ENCODE measurements around the gene CA9. TPM values are rescaled to one million over a fixed set of nuclear protein-coding genes. Genes with fewer than 3 reads are reported as not detected.
A peak's percentile ranks its signal among the peaks of the same experiment; 100 is the strongest.

CA9 gene
- total RNA-seq, 4 donors from 2014 or later, result 0.14 TPM; not detected in 3

DNA sequence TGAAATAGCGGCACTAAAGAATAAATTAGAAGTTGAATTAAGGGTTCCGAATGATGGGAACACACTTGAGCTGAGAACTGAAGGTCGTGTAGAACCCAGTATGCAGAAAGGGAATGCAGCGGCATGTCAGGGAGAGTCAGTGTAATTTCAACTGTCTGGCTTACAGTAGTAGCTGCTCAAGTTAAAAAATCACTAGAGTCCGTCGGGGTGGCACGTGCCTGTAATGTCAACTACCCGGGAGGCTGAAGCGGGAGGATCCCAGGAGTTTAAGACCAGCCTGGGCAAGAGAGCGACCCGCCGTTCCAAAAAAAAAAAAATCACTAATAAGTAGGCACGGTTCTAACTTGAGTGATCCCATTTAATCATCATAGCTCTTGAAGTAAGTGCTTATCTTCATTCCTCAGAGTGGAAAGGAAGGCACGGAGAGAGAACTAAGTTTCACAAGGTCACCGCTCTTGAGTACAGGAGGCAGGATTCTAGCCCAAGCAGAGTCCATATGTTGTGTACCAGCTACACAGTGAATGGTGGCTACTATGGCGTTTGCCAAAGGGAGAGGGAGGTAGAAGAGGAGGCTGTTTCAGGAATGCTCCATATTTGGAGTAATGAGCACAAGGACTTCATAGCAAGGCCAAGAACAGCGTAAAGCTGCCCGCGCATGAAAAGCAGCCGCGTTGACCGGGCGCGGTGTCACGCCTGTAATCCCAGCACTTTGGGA, 16.7 kb upstream of the CA9 start:
- TF ChIP-seq, protein P1, sequence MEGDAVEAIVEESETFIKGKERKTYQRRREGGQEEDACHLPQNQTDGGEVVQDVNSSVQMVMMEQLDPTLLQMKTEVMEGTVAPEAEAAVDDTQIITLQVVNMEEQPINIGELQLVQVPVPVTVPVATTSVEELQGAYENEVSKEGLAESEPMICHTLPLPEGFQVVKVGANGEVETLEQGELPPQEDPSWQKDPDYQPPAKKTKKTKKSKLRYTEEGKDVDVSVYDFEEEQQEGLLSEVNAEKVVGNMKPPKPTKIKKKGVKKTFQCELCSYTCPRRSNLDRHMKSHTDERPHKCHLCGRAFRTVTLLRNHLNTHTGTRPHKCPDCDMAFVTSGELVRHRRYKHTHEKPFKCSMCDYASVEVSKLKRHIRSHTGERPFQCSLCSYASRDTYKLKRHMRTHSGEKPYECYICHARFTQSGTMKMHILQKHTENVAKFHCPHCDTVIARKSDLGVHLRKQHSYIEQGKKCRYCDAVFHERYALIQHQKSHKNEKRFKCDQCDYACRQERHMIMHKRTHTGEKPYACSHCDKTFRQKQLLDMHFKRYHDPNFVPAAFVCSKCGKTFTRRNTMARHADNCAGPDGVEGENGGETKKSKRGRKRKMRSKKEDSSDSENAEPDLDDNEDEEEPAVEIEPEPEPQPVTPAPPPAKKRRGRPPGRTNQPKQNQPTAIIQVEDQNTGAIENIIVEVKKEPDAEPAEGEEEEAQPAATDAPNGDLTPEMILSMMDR (IDR thresholded peaks at IDR 0.05), result no peak
- TF ChIP-seq POLR2A (IDR thresholded peaks at IDR 0.05), result no peak
- peak overlapping the region; percentile 96 to 99 for H3K27ac ChIP-seq
- peak overlapping the region; percentile 31 to 100 for H3K4me3 ChIP-seq
- intact Hi-C loops (cut with DNase I; ENCODE audit: low total_unique reads), result loop anchor here (5.0 kb wide), 1 partner anchor 75 kb away; the partner anchor contains the start of genes CREB3 and TLN1
- H3K27me3 ChIP-seq, result no peaks in the 10 kb centered on the region
- H3K4me1 ChIP-seq, result peaks cover 0 to 6% of the 10 kb centered on the region in 2 donors
- no peaks in the 10 kb centered on the region for H3K9me3 ChIP-seq
- H3K36me3 ChIP-seq, result no peaks in the 10 kb centered on the region
- DNase-seq, result peak in 1 of 2 donors; percentile 33

DNA sequence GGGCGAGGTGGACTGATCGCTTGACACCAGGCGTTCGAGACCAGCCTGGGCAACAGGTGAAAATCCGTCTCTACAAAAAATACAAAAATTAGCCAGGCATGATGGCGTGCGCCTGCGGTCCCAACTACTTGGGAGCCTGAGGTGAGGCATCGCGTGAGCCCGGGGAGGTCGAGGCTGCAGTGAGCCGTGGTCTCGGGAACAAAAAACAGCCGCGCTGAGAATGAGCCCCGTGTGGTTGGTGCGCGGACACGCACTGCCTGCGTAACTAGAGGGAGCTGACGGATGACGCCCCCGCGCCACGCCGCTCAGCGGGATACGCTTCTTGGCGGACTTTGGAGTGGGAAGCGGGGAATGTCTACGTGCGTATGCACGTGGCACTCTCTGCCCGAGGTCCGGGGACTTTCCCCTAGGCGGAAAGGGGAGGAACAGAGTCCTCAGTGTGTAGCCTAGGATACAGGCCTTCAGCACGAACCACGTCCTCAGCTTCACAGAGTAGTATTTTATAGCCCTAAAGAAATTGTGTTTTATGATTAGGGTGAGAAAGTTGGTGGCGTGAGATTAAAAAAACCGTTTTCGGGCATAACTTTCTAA, 16.1 kb upstream of the CA9 start, which contains the start of gene RMRP:
Gene RMRP (minus strand): TSS at position 474 of the 591 bp plus-strand sequence.
- DNase-seq, result peak; percentile 97 to 98
- no peaks in the 10 kb centered on the region for H3K27me3 ChIP-seq
- peak within 1 kb of the TSS; percentile 82 to 100 for H3K4me3 ChIP-seq
- peak; percentile 85 to 86 for TF ChIP-seq POLR2A (IDR thresholded peaks at IDR 0.05)
- TF ChIP-seq, protein P1 (IDR thresholded peaks at IDR 0.05), result peak; percentile 33 to 73 (median 46)
- H3K4me1 ChIP-seq, result peaks cover 0 to 6% of the 10 kb centered on the region in 2 donors
- H3K27ac ChIP-seq, result peak within 1 kb of the TSS; percentile 96 to 99
- H3K9me3 ChIP-seq, result no peaks in the 10 kb centered on the region
- no peaks in the 10 kb centered on the region for H3K36me3 ChIP-seq
- intact Hi-C loops (cut with DNase I; ENCODE audit: low total_unique reads), result loop anchor here (5.0 kb wide), 1 partner anchor 75 kb away; the partner anchor contains the start of genes CREB3 and TLN1

DNA sequence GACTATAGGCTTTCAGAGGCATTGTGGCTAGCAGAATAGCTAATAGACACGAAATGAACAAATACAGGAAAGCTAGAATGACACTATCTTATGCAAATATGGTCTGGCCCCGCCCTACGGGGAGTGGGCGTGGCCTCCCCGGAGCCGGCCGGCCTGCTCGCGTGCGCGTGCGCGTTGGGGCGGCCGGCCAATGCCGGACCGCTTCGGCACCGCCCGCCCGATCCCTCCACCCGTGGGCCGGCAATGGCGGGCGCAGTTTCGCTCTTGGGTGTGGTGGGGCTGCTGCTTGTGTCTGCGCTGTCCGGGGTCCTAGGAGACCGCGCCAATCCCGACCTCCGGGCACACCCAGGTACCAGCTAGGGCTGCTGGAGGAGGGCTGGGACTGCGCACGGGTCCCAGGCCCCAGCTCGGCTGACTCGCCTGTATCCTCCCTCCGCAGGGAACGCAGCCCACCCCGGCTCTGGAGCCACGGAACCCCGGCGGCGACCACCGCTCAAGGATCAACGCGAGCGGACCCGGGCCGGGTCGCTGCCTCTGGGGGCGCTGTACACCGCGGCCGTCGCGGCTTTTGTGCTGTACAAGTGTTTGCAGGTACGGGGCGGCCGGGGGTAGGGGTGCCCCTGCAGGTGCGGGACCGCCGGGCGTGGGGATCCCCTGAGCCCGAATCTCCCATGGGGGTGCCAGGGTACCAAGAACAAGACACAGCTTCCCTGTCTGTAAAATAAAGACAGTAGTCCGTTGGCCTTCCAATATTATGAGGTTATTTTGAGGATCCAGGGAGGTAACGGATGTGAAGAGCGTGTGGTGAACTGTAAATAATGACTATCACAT, 15.4 kb upstream of the CA9 start, which contains the start of gene CCDC107:
Gene CCDC107 (plus strand): TSS at position 156 of the 831 bp plus-strand sequence. CDS start 88 bp downstream, at position 244.
- intact Hi-C loops (cut with DNase I; ENCODE audit: low total_unique reads), result loop anchor here (5.0 kb wide), 1 partner anchor 74 kb away; the partner anchor contains the start of genes CREB3 and TLN1
- DNase-seq, result peak; percentile 81 to 86

DNA sequence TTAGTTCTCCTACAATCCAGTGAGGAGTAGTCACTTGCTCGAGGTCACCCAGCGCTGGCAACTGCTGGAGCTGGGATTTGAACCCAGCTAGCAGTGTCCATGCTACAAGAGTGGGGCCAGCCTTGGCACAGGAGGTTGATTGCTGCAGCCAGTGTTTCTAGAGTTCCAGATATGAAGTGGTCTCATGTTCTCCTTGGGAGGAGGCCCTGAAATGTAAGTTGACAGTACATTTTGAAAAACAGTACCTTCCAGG, 14.8 kb upstream of the CA9 start:
- TF ChIP-seq, protein P1 (IDR thresholded peaks at IDR 0.05), result no peak
- TF ChIP-seq POLR2A (IDR thresholded peaks at IDR 0.05), result no peak
- Histone ChIP-seq H3K27me3 (no peaks in the 10 kb centered on the region), H3K4me1 (peaks cover 0 to 6% of the 10 kb centered on the region in 2 donors), H3K36me3 (no peaks in the 10 kb centered on the region), H3K4me3 (peak overlapping the region; percentile 82 to 100), H3K9me3 (no peaks in the 10 kb centered on the region), H3K27ac (peak overlapping the region; percentile 96 to 99)
- DNase-seq, result peak; percentile 53 to 54
- intact Hi-C loops (cut with DNase I; ENCODE audit: low total_unique reads), result loop anchor here (5.0 kb wide), 1 partner anchor 73 kb away; the partner anchor contains the start of genes CREB3 and TLN1

More for the DNA sequence above, 15.4 kb upstream of the CA9 start, which contains the start of gene CCDC107:
- TF ChIP-seq POLR2A (IDR thresholded peaks at IDR 0.05), result peak; percentile 95 to 98
- TF ChIP-seq, protein P1 (IDR thresholded peaks at IDR 0.05), result peak; percentile 43 to 68 (median 64)
- no peaks in the 10 kb centered on the region for H3K36me3 ChIP-seq
- H3K27me3 ChIP-seq, result no peaks in the 10 kb centered on the region
- peaks cover 0 to 6% of the 10 kb centered on the region in 2 donors for H3K4me1 ChIP-seq
- H3K9me3 ChIP-seq, result no peaks in the 10 kb centered on the region
- H3K4me3 ChIP-seq, result peak within 1 kb of the TSS; percentile 82 to 100
- H3K27ac ChIP-seq, result peak within 1 kb of the TSS; percentile 96 to 99

Data from uterus (tissue), 4 donors.